Kidney tubule cell (primary cell): Measurements from ENCODE around the gene GCC2.
"Not testable (repeated sequence)": the region's sequence is repeated elsewhere in the genome, so short reads cannot be mapped to it uniquely, and the experiment has no call there.

Experiments used
- DNase-seq: peaks from one replicate; pipeline ENCODE4 v3.0.0-alpha.2; 2018; ENCODE audit warnings: low spot score

Gene GCC2

GRCh38 chr2:108448678-108449409 lies at the start of gene GCC2:
Gene GCC2, plus strand, starts transcription at chr2:108449206. Its CDS starts 69 bp downstream, at chr2:108449275.
- peak; percentile 97 for DNase-seq

- DNase-seq = no peak
These were observed 49.5 kb upstream of the GCC2 start for GRCh38 chr2:108399479-108399878.

GRCh38 chr2:108401800-108402199 lies 47.2 kb upstream of the GCC2 start:
- no peak for DNase-seq

- peak; percentile 63 for DNase-seq
These were observed 45.5 kb upstream of the GCC2 start for GRCh38 chr2:108403494-108403893.

- DNase-seq = no peak
These were observed 44.1 kb upstream of the GCC2 start for GRCh38 chr2:108404784-108405397.

GRCh38 chr2:108407864-108408729 lies 40.9 kb upstream of the GCC2 start:
- no peak for DNase-seq

GRCh38 chr2:108409768-108410167 lies 39.2 kb upstream of the GCC2 start:
- DNase-seq = peak; percentile 41

- peak; percentile 95 for DNase-seq
These were observed 35.9 kb upstream of the GCC2 start for GRCh38 chr2:108412995-108413710.

- DNase-seq = no peak
These were observed 35.3 kb upstream of the GCC2 start for GRCh38 chr2:108413711-108414095.

GRCh38 chr2:108414256-108414876 lies 34.6 kb upstream of the GCC2 start:
- DNase-seq = no peak

GRCh38 chr2:108414945-108415344 lies 34.1 kb upstream of the GCC2 start:
- DNase-seq = no peak

- DNase-seq = peak; percentile 19
These were observed 31.8 kb upstream of the GCC2 start for GRCh38 chr2:108417254-108417653.

- DNase-seq = no peak
These were observed 30.6 kb upstream of the GCC2 start for GRCh38 chr2:108418416-108418815.

- DNase-seq = no peak
These were observed 25.9 kb upstream of the GCC2 start for GRCh38 chr2:108423067-108423466.

- peak; percentile 19 for DNase-seq
These were observed 25.3 kb upstream of the GCC2 start for GRCh38 chr2:108423502-108424251.

GRCh38 chr2:108428286-108429009 lies 20.6 kb upstream of the GCC2 start:
- no peak for DNase-seq

GRCh38 chr2:108435578-108435977 lies 13.4 kb upstream of the GCC2 start:
- DNase-seq = not testable (repeated sequence)

- DNase-seq = no peak
These were observed 12.0 kb upstream of the GCC2 start for GRCh38 chr2:108436976-108437375.

- DNase-seq = no peak
These were observed 7.3 kb upstream of the GCC2 start for GRCh38 chr2:108441712-108442111.
